DMS53 treated with DMSO at 0.1 percent for 48 hours (cell line): ENCODE results near the gene FOXO1.
A peak's percentile ranks its signal among the peaks of the same experiment; 100 is the strongest.
"Not testable (repeated sequence)": the region's sequence is repeated elsewhere in the genome, so short reads cannot be mapped to it uniquely, and the experiment has no call there.

Experiments used
- DNase-seq: peaks from one replicate; lab custom pipeline; 2025; ENCODE audit not compliant: unreplicated experiment; lab: John Stamatoyannopoulos, UW

Gene FOXO1

DNA sequence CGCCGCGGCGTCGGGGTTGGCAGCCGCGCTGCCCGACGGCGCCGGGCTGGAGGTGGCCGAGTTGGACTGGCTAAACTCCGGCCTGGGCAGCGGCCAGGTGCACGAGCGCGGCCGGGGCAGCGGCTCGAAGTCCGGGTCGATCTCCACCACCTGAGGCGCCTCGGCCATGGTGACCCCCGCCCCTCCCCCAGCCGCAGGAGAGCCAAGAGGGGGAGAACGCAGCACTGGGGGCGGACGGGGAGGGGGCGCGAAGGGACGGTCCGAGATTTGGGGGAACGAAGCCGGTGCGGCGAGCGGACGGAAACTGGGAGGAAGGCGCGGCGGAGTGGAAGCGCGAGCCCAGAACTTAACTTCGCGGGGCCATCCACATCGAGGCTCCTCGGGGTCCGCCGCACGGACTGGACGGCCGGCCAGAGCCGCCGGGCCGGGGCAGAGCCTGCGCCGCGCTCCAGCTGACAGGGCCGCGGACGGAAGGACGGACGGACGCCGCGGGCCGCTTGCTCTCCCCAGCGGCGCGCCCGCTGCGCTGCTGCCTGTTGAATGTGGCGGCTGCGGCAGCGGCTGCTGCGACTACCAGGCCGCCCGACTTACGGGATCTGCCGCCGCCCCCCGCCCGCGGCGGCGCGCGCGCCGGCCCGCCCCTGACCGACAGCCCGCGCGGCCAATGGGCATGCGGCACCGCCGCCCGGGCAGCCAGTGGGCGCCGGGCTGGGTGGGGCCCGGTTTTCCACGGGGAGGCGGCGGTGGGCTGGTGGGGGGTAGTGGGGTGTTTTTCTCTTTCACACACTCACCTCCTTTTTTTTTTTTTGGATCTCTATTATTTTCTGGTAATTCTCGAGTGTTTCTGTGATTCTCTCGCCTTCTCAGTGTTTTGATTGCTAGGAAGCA lies at the start of gene FOXO1:
Gene FOXO1, minus strand, starts transcription at position 597 of the 888 bp plus-strand sequence. Its CDS starts 429 bp downstream, at position 168.
- DNase-seq: peak; percentile 59

DNA sequence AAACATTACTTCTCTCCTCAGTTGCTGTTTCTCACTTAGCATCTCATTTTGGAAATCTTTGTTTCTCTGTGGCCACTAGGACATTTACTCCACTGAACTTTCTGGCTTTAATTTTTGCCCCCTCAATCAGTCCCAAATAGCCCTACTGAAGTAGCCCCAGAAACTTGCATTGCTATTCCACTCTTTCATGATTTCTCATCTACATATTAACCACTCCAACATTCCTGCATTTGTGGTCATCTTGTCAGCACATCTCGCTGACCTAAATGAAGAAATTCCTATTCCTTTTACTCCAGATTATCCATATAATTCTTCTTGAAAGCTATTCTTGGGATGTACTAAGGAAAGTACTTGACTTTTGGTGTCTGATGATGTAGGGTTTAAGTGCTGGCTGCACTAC lies 48.0 kb upstream of the FOXO1 start:
- not testable (repeated sequence) for DNase-seq

DNA sequence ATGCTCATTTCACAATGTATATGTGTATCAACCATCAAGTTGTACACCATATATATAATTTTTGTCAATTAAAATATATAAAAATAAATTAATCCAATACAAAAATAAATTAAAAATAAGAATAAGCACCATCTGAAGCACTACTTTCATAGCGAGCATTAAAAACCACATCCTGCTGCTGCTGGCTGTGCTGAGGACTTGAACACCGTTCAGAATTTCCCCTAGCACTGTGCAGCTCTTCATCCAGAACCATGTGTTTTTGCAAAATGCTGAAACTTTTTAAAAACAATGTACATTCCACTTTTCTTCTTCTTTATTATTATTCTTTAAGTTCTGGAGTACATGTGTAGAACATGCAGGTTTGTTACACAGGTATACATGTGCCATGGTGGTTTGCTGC lies 40.0 kb upstream of the FOXO1 start:
- no peak for DNase-seq

DNA sequence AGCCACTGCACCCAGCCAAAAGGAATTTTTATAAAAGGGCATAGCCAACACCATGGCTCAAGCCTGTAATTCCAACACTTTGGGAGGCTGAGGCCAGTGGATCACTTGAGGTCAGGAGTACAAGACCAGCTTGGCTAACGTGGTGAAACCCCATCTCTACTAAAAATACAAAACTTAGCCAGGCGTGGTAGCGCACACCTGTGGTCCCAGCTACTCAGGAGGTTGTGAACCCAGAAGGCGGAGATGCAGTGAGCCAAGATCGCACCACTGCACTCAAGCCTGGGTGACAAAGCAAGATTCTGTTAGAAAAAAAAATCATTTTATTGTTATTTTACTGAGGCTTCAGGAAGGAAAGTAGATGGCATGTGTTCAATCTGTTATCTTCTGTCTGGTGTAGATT lies 31.3 kb upstream of the FOXO1 start:
- no peak for DNase-seq

DNA sequence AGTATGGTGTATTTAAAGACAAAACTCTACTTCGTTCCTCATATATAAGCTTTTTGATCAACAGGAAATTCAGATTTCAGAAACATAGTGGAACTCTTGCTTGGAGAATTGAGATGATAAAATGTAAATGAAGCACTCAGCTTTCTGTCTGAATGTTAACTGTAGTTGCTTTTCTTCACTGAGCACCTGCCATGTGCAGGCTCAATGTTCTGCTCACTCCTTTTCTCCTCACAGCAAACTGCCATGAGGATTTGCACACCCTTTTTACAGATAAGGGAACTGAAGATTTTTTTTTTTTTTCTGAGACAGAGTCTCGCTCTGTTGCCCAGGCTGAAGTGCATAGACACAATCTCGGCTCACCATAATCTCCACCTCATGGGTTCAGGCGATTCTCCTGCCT lies 28.0 kb upstream of the FOXO1 start:
- no peak for DNase-seq

DNA sequence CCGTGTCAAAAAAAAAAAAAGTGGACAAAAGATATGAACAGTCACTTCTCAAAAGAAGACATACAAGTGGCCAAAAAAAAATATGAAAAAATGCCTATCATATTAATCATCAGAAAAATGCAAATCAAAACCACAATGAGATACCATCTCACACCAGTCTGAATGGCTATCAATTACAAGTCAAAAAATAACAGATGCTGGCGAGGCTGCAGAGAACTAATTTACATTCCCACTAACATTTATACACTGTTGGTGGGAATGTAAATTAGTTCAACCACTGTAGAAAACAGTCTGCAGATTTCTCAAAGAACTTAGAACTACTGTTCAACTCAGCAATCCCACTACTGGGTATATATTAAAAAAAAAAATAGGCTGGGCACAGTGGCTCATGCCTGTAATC lies 26.5 kb upstream of the FOXO1 start:
- DNase-seq: no peak

DNA sequence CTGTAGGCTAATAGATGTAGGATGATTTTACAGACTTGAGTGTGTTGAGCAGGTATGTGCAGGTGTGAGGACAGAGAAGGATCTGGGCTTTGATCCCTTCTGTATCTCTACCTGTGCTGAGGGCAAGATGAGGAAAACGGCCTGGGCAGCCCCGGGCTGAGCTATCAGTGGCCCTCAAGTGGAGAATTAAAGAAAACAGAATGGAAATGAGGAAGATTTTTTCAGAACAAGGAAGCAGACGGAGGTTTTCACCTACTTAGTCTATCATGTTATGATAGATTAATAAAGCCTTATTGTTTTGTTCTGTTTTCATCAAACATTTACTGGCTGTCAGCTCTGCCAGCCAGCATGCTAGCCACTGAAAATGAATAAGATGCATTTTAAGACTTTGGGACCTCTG lies 22.3 kb upstream of the FOXO1 start:
- no peak for DNase-seq

DNA sequence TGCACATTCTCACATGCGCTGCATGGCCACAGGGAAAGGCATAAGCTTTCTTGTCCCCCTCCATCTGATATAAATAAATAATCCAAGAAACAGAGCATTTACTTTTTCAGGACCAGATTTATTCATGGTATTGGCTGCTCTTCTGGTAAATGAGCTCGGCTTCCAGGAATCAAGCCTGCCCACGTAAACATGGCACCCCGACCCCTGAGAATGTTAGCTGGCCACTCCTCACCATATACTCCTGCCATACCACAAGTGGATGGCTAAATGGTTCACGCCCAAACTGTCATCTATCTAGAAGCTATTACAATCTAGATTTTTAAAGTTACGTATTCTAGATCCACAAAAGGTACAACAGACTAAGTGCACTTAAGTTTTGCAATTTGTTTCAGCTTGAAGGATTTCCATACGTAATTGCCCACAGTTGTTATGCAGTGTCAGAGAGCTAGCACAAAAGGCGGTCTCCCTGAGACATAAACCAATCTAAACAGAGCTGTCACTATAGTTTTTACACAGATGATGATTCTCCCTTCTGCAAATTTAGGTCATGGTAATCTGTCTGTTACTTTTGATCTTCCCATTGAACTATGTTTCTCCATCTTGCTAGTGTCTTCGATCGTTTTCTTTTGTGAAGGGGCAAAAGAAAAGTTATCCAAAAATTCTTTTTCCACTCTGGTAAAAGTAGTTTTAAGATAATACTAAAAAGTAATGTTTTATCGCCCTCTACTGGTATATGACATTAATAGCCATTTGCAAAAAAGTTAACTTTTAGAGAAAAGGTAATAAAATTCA lies 16.2 kb upstream of the FOXO1 start:
- DNase-seq: peak; percentile 23

DNA sequence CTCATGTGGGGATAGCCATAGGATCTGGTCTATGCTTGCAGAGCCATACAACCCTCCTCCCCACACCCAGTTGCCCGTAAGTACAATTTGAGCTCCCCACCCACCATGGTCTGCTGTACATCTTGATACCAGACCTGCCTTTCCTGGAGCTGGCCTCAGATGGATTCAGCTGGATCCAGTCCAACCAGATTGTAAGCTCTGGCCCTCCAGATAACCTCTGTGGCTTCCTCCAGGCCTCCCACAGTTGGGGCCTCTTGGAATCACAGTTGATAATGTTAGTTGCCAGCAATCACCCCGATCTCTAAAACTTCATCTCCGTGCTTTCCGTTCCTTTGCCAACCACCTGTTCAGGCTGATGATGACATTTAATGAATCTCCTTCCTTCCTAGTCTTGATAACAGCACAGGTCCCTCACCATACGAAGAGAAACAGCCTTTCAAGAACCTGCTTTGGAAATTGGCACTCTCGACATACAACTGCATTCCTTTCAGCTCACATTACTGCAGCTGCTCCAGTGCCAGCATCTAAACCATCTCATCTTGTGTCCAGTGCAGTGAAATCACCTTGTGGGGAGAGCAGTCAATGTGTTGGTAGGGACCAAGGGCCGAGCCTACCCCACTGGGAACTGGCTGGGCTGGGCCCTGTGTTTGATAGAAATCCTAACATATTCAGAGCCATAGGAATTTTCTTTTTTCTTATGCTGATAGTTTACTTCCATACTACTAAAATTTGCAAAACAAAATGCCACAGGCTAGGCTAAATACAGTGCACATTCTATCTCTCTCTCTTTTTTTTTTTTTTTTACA lies 15.1 kb upstream of the FOXO1 start:
- DNase-seq: no peak

DNA sequence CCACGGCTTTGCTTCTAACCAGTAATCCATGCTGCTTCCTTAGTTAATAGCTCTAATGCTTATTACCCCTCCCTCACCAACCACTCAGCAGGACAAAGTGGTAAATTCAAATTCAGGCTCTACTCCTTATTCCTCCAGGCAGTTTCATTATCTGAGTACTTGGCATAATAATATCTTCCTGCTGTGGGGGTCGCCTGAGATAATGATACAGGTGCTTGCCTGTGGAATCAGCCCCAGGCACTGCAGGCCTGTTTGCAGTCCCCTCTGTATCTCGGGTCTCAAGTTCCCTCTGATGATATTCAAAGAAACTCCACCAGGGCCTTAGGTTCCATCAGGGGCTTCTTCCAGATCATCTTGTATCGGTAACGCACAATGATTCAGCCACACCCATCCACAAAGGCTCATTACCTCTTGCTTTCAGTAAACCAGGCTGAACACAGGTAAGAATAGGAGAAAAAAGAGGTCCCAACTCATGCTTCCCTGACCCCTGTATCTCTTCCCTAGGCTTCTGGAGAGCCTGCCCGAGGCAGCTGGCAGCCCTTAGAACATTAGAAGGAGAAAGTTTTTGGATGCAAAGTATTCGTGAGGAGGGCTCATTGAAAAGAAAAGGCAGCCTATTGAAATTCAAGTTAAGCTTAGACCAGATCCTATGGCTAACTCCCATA lies 14.3 kb upstream of the FOXO1 start:
- no peak for DNase-seq

DNA sequence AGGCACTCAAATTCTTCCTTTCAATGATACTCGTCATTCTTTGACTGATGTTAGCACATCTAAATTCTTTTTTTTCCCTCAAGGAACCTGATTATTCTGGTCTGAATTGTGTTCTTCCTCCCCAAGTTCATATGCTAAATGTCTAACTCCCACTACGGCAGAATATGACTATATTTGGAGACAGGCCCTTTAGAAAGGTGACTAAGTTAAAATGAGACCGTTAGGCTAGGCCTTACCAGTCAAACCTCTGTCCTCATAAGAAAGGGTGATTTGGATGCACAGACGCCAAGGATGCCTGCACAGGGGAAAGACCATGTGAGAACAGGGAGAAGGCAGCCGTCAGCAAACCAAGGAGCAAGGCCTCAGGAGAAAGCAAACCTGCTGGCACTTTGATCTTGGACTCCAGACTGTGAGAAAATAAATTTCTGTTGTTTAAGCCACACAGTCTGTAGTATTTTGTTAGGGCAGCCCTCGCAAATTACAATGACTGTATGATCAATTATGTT lies 13.1 kb upstream of the FOXO1 start:
- DNase-seq: no peak

DNA sequence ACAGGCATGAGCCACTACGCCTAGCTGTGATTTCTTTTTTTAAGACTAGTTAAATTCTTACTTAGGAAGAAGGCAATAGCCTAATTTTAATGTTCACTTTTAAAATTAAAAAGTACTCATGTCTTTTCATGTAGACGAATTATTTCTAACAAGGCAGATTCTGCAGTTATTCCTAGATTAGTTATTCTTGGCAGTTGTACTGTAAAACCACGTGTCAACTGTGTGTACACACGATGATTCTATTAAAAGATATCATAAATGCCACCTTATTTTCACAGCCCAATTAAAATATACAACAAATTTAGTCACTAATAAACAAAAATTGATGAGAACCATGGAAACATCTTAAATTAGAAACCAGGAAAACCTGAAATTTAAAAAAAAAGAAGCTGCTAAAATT lies 10.6 kb upstream of the FOXO1 start:
- DNase-seq: no peak

DNA sequence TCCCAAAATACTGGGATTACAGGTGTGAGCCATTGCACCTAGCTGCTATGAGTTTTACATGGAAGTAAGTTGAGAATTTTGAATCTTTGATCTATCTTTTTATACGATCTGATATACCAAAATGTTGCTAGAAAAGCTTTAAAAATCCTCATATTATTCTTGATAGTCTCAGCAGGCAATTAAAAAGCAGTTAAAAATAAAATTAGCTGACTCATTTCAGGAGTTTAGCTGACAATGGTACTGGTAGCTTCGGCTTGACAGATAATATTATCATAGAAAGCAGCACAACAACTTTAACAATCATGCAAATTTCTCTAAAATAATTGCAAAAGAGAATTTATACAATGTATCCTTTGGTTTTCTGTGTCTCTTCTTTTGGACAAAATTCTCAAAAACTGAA lies 9.6 kb upstream of the FOXO1 start:
- no peak for DNase-seq

DNA sequence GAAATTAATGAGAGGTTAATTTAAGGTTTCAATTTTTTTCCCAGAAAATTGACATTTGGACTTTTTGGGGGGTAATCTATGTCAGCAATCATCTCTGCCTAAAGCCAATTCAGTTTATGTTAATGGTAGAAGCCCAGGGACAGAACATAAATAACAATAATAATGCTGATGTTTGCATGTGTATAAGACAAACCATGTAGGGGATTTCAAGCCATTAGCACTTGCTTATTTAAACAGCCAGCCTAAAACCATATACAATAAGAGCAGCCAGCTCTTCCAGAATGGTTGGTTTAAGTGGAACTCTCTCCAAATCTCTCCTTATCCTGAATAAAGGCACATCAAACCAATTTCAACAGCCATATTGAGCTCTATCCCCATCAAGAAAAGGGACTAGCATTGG lies 7.0 kb upstream of the FOXO1 start:
- no peak for DNase-seq

DNA sequence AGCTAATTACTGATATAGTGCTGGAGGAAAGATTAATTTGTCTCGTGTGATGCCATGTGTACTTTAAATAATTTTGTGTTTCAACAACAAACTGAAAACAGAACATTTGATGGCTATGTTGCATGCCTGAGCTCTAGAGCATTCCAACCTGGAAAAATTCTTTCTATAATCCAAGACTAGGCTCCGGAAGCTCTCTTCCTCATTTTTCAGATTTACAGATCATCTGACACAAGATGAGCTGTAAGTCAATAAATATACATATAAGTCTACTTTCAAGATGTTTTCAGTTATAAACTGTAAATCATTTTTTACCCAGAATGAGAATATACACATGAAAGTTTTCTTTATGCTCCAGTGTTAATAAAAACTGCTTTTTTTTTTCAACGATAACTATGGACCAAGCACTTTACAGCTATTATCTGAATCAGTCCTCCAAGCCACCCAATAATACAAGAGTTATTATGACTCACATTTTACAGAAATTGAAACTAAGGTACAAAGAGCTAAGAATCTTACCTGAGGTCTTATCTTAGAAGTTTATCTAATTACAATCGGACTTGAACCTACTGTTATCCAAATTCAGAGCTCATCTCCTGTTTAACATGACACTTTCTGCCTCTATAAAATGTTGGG lies 6.4 kb upstream of the FOXO1 start:
- DNase-seq: no peak

DNA sequence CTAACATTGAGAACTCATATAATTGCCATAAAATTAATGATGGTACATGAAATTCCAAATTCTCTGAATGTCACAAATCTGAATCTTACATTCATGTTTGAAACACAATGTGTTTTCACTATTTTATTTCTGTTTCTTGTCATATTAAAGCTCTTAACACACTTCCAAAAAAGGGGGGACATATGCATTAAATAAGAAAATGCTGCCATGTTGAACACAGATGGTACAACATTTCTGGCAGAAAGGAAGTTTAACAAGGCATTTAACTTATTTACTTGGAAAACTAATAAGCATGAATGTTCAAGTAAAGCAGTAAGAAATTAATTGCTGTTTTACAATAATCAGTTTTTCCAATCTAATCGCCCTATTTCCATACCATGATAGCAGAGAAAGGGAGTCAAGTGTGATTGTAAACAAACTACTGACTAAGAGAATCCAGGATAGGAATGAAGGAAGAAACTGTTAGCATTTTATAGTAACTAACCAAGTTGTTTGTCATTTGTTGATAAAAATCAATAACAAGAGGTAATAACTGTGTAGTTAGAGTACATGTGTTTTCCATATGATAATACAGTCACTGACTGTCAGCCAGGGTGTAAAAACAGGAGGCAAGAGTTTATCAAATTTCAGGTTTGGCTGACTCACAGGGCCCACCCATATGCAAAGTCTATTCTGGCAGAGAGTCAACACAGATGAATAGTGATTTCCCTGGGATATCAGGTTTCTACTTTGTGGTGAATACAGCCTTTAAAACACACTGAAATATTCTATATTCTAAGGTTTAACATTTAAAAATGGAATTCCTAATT lies 5.7 kb upstream of the FOXO1 start:
- peak; percentile 79 for DNase-seq

DNA sequence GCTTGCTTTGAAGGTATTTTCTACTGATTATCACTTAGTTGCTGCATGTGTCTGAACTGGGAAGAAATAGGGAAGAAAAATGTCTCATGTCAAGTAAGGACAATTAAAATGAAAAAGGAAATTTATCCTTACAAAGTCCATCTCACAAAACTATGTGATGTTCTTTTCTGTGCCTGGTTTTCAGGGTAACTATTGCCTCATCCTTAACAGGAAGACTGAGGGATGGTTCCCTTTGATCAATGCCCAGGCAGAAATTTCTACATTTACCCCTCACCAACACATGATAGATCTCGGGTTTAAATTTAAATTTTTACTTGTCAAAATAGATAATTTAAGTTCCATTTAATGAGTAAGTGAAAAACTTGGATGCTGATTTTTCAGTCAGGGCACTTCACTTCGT lies 3.9 kb upstream of the FOXO1 start:
- no peak for DNase-seq

DNA sequence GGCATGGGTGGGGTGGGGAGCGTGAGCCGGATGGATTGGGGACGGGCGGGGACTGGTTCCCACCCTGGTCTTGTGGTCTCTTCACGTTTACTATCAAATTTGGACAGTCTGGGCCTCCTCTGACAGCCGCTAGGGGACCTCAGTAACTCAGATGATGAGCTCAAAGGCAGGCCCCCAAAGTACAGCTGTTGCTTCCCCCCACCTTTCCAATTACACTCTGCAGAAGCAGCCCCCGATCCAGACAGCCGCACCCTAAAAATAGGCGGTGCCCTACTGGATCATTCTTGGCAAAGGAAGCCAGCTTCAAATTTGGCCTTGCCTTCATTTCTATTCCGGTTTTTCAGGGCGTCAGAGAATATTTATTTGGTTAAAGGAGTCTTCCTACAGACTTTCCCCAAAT lies 1.9 kb upstream of the FOXO1 start:
- no peak for DNase-seq

DNA sequence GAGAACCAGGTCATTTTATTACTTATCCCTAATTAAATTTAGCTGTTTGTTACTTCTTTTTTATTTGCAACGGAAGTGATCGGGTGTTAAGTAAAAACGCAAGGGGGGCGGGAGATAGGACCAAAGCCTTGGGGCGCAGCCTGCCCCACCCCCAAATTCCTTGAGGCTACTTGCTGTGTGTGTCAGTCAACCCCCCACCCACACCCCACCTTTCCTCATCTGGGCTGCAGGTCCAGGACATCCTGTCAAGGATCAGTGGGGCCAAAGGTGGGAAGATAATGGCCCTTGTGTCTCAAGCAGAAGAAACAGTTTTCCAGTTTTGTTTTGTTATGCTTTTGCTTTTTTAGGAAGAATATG lies 1.2 kb upstream of the FOXO1 start:
- no peak for DNase-seq
